GM12878 (cell line): Measurements from ENCODE around the gene TSSK3. TPM values are rescaled to one million over a fixed set of nuclear protein-coding genes. Genes with fewer than 3 reads are reported as not detected.

Source experiments
- ATAC-seq: fragments of 200-7000 bp; cut with Tn5 transposase; 3 replicates; pipeline ENCODE4 v1.9.1; 2020; ENCODE audit warnings: mild to moderate bottlenecking, moderate library complexity
- BruUV-seq: library from RNA; stranded (reverse); fragments of 400-500 nt; replicated peaks from 2 replicates; lab custom pipeline; 2021; lab: Mats Ljungman, UMichigan
- CTCF ChIA-PET: fragments of 300-600 bp; sonication (Branson Sonifier 250); formaldehyde crosslinking; extraction: SDS; loops from one replicate; lab custom pipeline; 2021; ENCODE audit warnings: inconsistent platforms; lab: Yijun Ruan, JAX
- POLR2A ChIA-PET: fragments of 350-600 bp; formaldehyde crosslinking; extraction: SDS; loops from one replicate; lab custom pipeline; 2021; ENCODE audit warnings: inconsistent platforms; lab: Charles Lee
- RAD21 ChIA-PET: fragments of 300-600 bp; sonication (Branson Sonifier 250); formaldehyde crosslinking; loops from one replicate; lab custom pipeline; 2023; ENCODE audit warnings: antibody characterized with exemption; ENCODE audit not compliant: unreplicated experiment; lab: Charles Lee
- SMC1A ChIA-PET: fragments of 300-600 bp; sonication (Branson Sonifier 250); formaldehyde crosslinking; loops from one replicate; lab custom pipeline; 2023; ENCODE audit not compliant: unreplicated experiment, uncharacterized antibody; lab: Charles Lee
- DNase-seq: peaks from one replicate; pipeline ENCODE4 v3.0.0-alpha.2; 2011; ENCODE audit warnings: low read depth, low spot score
- FAIRE-seq: peaks from 3 replicates; lab custom pipeline; 2011; peaks lifted over from hg19 to GRCh38; lab: Jason Lieb, UNC
- H2AFZ ChIP-seq: 2 replicates; pipeline ENCODE4 v1.6.0; 2011; ENCODE audit warnings: low read depth, low read length, control low read depth; ENCODE audit not compliant: control insufficient read depth
- H3K27ac ChIP-seq: 2 replicates; pipeline ENCODE4 v1.5.1; 2011; ENCODE audit warnings: control low read depth; ENCODE audit not compliant: control insufficient read depth, insufficient read depth
- H3K27me3 ChIP-seq, 2 experiments: replicated peaks in 1 of 2; 2 replicates each; pipeline versions ENCODE4 v1.6.0 to v1.6.1; 2011; ENCODE audit warnings: low read length in 1 of 2; ENCODE audit not compliant: control insufficient read depth in 2 of 2, insufficient read depth in 2 of 2
- H3K36me3 ChIP-seq, 2 experiments: 2 replicates each; pipeline ENCODE4 v1.5.1; 2011; ENCODE audit warnings: low read length in 1 of 2; ENCODE audit not compliant: control insufficient read depth in 2 of 2, insufficient read depth in 2 of 2
- H3K4me1 ChIP-seq: 2 replicates; pipeline ENCODE4 v1.6.1; 2011; ENCODE audit warnings: mild to moderate bottlenecking, low read length, moderate library complexity, mixed read lengths; ENCODE audit not compliant: control insufficient read depth, insufficient read depth
- H3K4me2 ChIP-seq: 2 replicates; pipeline ENCODE4 v1.6.0; 2011; ENCODE audit warnings: control low read depth; ENCODE audit not compliant: control insufficient read depth, insufficient read depth
- H3K4me3 ChIP-seq: fragments of 200-600 bp; sonication (generic); 2 replicates; pipeline ENCODE4 v1.5.1; 2016
- H3K79me2 ChIP-seq: 2 replicates; pipeline ENCODE4 v1.6.0; 2011; ENCODE audit warnings: low read length; ENCODE audit not compliant: control insufficient read depth, insufficient read depth
- H3K9ac ChIP-seq: 2 replicates; pipeline ENCODE4 v1.8.0; 2011; ENCODE audit warnings: low read length, control low read depth, mixed read lengths; ENCODE audit not compliant: control insufficient read depth, insufficient read depth
- H3K9me3 ChIP-seq: replicated peaks from 3 replicates; pipeline ENCODE4 v1.5.1; 2011; ENCODE audit warnings: mild to moderate bottlenecking, low read length; ENCODE audit not compliant: control insufficient read depth, insufficient read depth
- H4K20me1 ChIP-seq: 2 replicates; pipeline ENCODE4 v1.6.0; 2011; ENCODE audit not compliant: control insufficient read depth, insufficient read depth
- IRF4 ChIP-seq: IDR thresholded peaks from 2 replicates; pipeline ENCODE4 v1.6.1; 2011; ENCODE audit warnings: low read depth, low read length
- NBN ChIP-seq: fragments of 450-650 bp; IDR thresholded peaks from 2 replicates; pipeline ENCODE4 v1.6.1; 2016
- SMARCA5 ChIP-seq: fragments of 450-650 bp; IDR thresholded peaks from 2 replicates; pipeline ENCODE4 v1.6.1; 2017; ENCODE audit warnings: mild to moderate bottlenecking
- SUZ12 ChIP-seq: fragments of 200-600 bp; sonication (generic); IDR thresholded peaks from one replicate; pipeline ENCODE4 v1.6.1; 2018; ENCODE audit warnings: antibody characterized with exemption, mild to moderate bottlenecking; ENCODE audit not compliant: unreplicated experiment
- WGBS: methylation state at CpG from one replicate; pipeline ENCODE4 v1.1.6; 2016; ENCODE audit warnings: low lambda C conversion rate; ENCODE audit not compliant: insufficient replicate concordance, insufficient coverage; ENCODE audit errors: missing lambda C conversion rate; 5-methylcytosine and 5-hydroxymethylcytosine counted together
- in situ Hi-C: fragments of 300-500 bp; cut with MboI; formaldehyde crosslinking; loops from 9 replicates; pipeline ENCODE4 v1.14.3; 2018; ENCODE audit warnings: mixed read lengths
- intact Hi-C: fragments of 100-400 bp; cut with micrococcal nuclease; formaldehyde crosslinking; loops from one replicate; pipeline ENCODE4 v1.14.2; 2022; ENCODE audit not compliant: unreplicated experiment
- polyA plus RNA-seq, 11 experiments: library from polyadenylated mRNA; depleted of rRNA in 4 of 11; unstranded in 6 of 11; stranded (reverse) in 5 of 11; fragments of >200 nt; fragmentation: Nextera tagmentation in 4 of 11; fragmentation: Illumina TruSeq in 1 of 11; extraction: Ambion mirVana in 4 of 11; extraction: Trizol in 1 of 11; gene quantifications; 1 replicate in 1 of 11; 2 replicates in 10 of 11; pipeline versions ENCODE4 v1.2.1 to v1.2.3, GENCODE V29; 2011 to 2016; ENCODE audit warnings: inconsistent platforms in 2 of 11, missing spikeins in 2 of 11, low read depth in 1 of 11
- total RNA-seq, 4 experiments: library from RNA; depleted of rRNA in 3 of 4; stranded (reverse); fragments of >200 nt in 3 of 4; fragmentation: Illumina TruSeq in 1 of 4; extraction: Trizol in 1 of 4; gene quantifications; 2 replicates each; pipeline versions ENCODE4 v1.2.1 to v1.2.3, GENCODE V29; 2013 to 2021
- TF ChIP-seq, protein P1 (sequence below): fragments of 450-650 bp; IDR thresholded peaks from 2 replicates; pipeline ENCODE4 v1.6.1; 2017; ENCODE audit warnings: mild to moderate bottlenecking, moderate library complexity
- TF ChIP-seq, protein P2 (sequence below): fragments of 450-650 bp; IDR thresholded peaks from 2 replicates; pipeline ENCODE4 v1.6.1; 2016; ENCODE audit warnings: mild to moderate bottlenecking, moderate library complexity, borderline replicate concordance

TSSK3 gene
- total and polyA plus RNA-seq, 10 of the 15 experiments (the other 5 are each of a cell fraction or from before 2014, with no cell fraction given), result 0.42 to 0.82 (median 0.60) TPM

GRCh38 chr1:32352239-32352745 lies 10.0 kb upstream of the TSSK3 start:
- intact Hi-C loops (no loop called here), in situ Hi-C loops (no loop called here)
- ChIA-PET SMC1A (interaction anchor here (0.6 to 3.6 kb wide), 3 partner anchors 15 to 35 kb away, joined by 3 to 16 read pairs (median 3); partner anchors contain the start of gene MARCKSL1), CTCF (interaction anchor here (0.6 to 3.0 kb wide), 9 partner anchors 13 to 829 kb away, joined by 3 to 8 read pairs (median 4); partner anchors contain the start of genes BSDC1 and TRIM62), RAD21 (interaction anchor here (1.3 to 2.8 kb wide), 3 partner anchors 11 to 42 kb away, joined by 3 to 18 read pairs (median 5); partner anchors contain the start of genes BSDC1 and MARCKSL1), POLR2A (interaction anchor here (1.1 to 5.1 kb wide), 6 partner anchors 13 to 42 kb away, joined by 3 to 46 read pairs (median 4); partner anchors contain the start of genes BSDC1 and MARCKSL1)
- H3K9me3 ChIP-seq, result no peaks in the 10 kb centered on the region
- peaks cover 14% of the 10 kb centered on the region for H3K4me1 ChIP-seq
- ATAC-seq (no peak), FAIRE-seq (no peak), DNase-seq (no peak)
- H2AFZ ChIP-seq, result no peak overlapping the region
- no peaks in the 10 kb centered on the region for H3K36me3 ChIP-seq
- H3K4me2 ChIP-seq, result peak overlapping the region; percentile 98
- no peaks in the 10 kb centered on the region for H3K27me3 ChIP-seq
- BruUV-seq, result TSS peak; percentile 42
- H3K79me2 ChIP-seq, result no peaks in the 10 kb centered on the region; the same call in 1 of the 2 replicates
- WGBS, result 52% methylated on average over 8 of the region's 8 CpGs
- peak overlapping the region; percentile 85; the same call in 1 of the 2 replicates for H3K9ac ChIP-seq
- no peaks in the 10 kb centered on the region for H4K20me1 ChIP-seq
- peak overlapping the region; percentile 72; the same call in 1 of the 2 replicates for H3K4me3 ChIP-seq
- TF ChIP-seq SUZ12, result no peak
- H3K27ac ChIP-seq, result no peak overlapping the region

- SMC1A ChIA-PET, result interaction anchor here (0.6 to 3.6 kb wide), 3 partner anchors 16 to 36 kb away, joined by 3 to 16 read pairs (median 3); partner anchors contain the start of gene MARCKSL1
- FAIRE-seq, result no peak
- H3K9ac ChIP-seq, result no peak overlapping the region
- no peaks in the 10 kb centered on the region for H3K27me3 ChIP-seq
- no peaks in the 10 kb centered on the region for H3K9me3 ChIP-seq
- in situ Hi-C loops, result no loop called here
- peak overlapping the region; percentile 25; the same call in 1 of the 2 replicates for H3K4me2 ChIP-seq
- no peak for DNase-seq
- no peaks in the 10 kb centered on the region for H4K20me1 ChIP-seq
- POLR2A ChIA-PET, result interaction anchor here (1.1 to 5.1 kb wide), 3 partner anchors 16 to 42 kb away, joined by 3 to 46 read pairs (median 8); partner anchors contain the start of genes BSDC1 and MARCKSL1
- intact Hi-C loops, result no loop called here
- no peak overlapping the region for H3K27ac ChIP-seq
- BruUV-seq, result no TSS peak
- ATAC-seq, result no peak
- no peak overlapping the region for H2AFZ ChIP-seq
- no peaks in the 10 kb centered on the region for H3K36me3 ChIP-seq
- 68% methylated on average over 2 of the region's 2 CpGs for WGBS
- CTCF ChIA-PET, result interaction anchor here (0.6 to 3.0 kb wide), 9 partner anchors 12 to 350 kb away, joined by 3 to 8 read pairs (median 4); partner anchors contain the start of gene BSDC1
- H3K4me3 ChIP-seq, result no peak overlapping the region
- RAD21 ChIA-PET, result interaction anchor here (1.6 to 2.8 kb wide), 2 partner anchors 12 to 16 kb away, joined by 3 to 18 read pairs; partner anchors contain the start of gene MARCKSL1
- peaks cover 14% of the 10 kb centered on the region for H3K4me1 ChIP-seq
- H3K79me2 ChIP-seq, result no peaks in the 10 kb centered on the region; the same call in 1 of the 2 replicates
- TF ChIP-seq, protein P1, sequence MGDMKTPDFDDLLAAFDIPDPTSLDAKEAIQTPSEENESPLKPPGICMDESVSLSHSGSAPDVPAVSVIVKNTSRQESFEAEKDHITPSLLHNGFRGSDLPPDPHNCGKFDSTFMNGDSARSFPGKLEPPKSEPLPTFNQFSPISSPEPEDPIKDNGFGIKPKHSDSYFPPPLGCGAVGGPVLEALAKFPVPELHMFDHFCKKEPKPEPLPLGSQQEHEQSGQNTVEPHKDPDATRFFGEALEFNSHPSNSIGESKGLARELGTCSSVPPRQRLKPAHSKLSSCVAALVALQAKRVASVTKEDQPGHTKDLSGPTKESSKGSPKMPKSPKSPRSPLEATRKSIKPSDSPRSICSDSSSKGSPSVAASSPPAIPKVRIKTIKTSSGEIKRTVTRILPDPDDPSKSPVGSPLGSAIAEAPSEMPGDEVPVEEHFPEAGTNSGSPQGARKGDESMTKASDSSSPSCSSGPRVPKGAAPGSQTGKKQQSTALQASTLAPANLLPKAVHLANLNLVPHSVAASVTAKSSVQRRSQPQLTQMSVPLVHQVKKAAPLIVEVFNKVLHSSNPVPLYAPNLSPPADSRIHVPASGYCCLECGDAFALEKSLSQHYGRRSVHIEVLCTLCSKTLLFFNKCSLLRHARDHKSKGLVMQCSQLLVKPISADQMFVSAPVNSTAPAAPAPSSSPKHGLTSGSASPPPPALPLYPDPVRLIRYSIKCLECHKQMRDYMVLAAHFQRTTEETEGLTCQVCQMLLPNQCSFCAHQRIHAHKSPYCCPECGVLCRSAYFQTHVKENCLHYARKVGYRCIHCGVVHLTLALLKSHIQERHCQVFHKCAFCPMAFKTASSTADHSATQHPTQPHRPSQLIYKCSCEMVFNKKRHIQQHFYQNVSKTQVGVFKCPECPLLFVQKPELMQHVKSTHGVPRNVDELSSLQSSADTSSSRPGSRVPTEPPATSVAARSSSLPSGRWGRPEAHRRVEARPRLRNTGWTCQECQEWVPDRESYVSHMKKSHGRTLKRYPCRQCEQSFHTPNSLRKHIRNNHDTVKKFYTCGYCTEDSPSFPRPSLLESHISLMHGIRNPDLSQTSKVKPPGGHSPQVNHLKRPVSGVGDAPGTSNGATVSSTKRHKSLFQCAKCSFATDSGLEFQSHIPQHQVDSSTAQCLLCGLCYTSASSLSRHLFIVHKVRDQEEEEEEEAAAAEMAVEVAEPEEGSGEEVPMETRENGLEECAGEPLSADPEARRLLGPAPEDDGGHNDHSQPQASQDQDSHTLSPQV, result no peak
- TF ChIP-seq SMARCA5, result no peak
- no peak for TF ChIP-seq IRF4
- TF ChIP-seq, protein P2, sequence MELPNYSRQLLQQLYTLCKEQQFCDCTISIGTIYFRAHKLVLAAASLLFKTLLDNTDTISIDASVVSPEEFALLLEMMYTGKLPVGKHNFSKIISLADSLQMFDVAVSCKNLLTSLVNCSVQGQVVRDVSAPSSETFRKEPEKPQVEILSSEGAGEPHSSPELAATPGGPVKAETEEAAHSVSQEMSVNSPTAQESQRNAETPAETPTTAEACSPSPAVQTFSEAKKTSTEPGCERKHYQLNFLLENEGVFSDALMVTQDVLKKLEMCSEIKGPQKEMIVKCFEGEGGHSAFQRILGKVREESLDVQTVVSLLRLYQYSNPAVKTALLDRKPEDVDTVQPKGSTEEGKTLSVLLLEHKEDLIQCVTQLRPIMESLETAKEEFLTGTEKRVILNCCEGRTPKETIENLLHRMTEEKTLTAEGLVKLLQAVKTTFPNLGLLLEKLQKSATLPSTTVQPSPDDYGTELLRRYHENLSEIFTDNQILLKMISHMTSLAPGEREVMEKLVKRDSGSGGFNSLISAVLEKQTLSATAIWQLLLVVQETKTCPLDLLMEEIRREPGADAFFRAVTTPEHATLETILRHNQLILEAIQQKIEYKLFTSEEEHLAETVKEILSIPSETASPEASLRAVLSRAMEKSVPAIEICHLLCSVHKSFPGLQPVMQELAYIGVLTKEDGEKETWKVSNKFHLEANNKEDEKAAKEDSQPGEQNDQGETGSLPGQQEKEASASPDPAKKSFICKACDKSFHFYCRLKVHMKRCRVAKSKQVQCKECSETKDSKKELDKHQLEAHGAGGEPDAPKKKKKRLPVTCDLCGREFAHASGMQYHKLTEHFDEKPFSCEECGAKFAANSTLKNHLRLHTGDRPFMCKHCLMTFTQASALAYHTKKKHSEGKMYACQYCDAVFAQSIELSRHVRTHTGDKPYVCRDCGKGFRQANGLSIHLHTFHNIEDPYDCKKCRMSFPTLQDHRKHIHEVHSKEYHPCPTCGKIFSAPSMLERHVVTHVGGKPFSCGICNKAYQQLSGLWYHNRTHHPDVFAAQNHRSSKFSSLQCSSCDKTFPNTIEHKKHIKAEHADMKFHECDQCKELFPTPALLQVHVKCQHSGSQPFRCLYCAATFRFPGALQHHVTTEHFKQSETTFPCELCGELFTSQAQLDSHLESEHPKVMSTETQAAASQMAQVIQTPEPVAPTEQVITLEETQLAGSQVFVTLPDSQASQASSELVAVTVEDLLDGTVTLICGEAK, result no peak
- TF ChIP-seq NBN, result no peak
Observed at GRCh38 chr1:32352831-32353383, 9.4 kb upstream of the TSSK3 start.
